ENCODE measurements around the gene NLRP13.
"Not testable (repeated sequence)": the region's sequence is repeated elsewhere in the genome, so short reads cannot be mapped to it uniquely, and the experiment has no call there.

The NLRP13 gene

GRCh38 chr19:55956431-55956830, 24.3 kb upstream of the NLRP13 start:
- no peak for DNase-seq (ENCODE audit: low read depth)
- TF ChIP-seq CTCF (IDR thresholded peaks at IDR 0.05; ENCODE audit: insufficient read depth, low read depth, low read length, missing control alignments) = no peak
- H3K4me3 ChIP-seq (ENCODE audit: low read depth, low read length) = no peak overlapping the region

- H3K4me3 ChIP-seq (ENCODE audit: low read depth, low read length); DNase-seq (ENCODE audit: low read depth): not testable (repeated sequence)
Measured at GRCh38 chr19:55950566-55950965, 18.4 kb upstream of the NLRP13 start.

GRCh38 chr19:55947532-55947931, 15.4 kb upstream of the NLRP13 start, which contains the start of gene NLRP8:
Gene NLRP8 (plus strand): TSS chr19:55947832.
- H3K4me3 ChIP-seq (ENCODE audit: low read depth, low read length) = no peak within 1 kb of the TSS
- no peak for TF ChIP-seq CTCF (IDR thresholded peaks at IDR 0.05; ENCODE audit: insufficient read depth, low read depth, low read length, missing control alignments)
- no peak for DNase-seq (ENCODE audit: low read depth)

GRCh38 chr19:55940306-55940705, 8.2 kb upstream of the NLRP13 start:
- DNase-seq (ENCODE audit: low read depth) = no peak

GRCh38 chr19:55939206-55939605, 7.1 kb upstream of the NLRP13 start:
- DNase-seq (ENCODE audit: low read depth) = no peak
- TF ChIP-seq CTCF (IDR thresholded peaks at IDR 0.05; ENCODE audit: insufficient read depth, low read depth, low read length, missing control alignments) = no peak
- no peak overlapping the region for H3K4me3 ChIP-seq (ENCODE audit: low read depth, low read length)

More at GRCh38 chr19:55940306-55940705, 8.2 kb upstream of the NLRP13 start:
- H3K4me3 ChIP-seq (ENCODE audit: low read depth, low read length) = no peak overlapping the region
- TF ChIP-seq CTCF (IDR thresholded peaks at IDR 0.05; ENCODE audit: insufficient read depth, low read depth, low read length, missing control alignments) = no peak

- H3K4me3 ChIP-seq (ENCODE audit: low read depth, low read length) = no peak overlapping the region
- no peak for TF ChIP-seq CTCF (IDR thresholded peaks at IDR 0.05; ENCODE audit: insufficient read depth, low read depth, low read length, missing control alignments)
- no peak for DNase-seq (ENCODE audit: low read depth)
Measured at GRCh38 chr19:55935206-55935605, 3.1 kb upstream of the NLRP13 start.

GRCh38 chr19:55930996-55931515, 1.1 kb downstream of the NLRP13 start:
- no peak overlapping the region for H3K4me3 ChIP-seq (ENCODE audit: low read depth, low read length)
- DNase-seq (ENCODE audit: low read depth) = peak; percentile 28
- TF ChIP-seq CTCF (IDR thresholded peaks at IDR 0.05; ENCODE audit: insufficient read depth, low read depth, low read length, missing control alignments) = no peak

GRCh38 chr19:55929258-55929657, 2.9 kb downstream of the NLRP13 start:
- H3K4me3 ChIP-seq (ENCODE audit: low read depth, low read length); DNase-seq (ENCODE audit: low read depth): not testable (repeated sequence)
